Pancreas (tissue), 10 donors: ENCODE data around the gene MAGI1. TPM values are rescaled to one million over a fixed set of nuclear protein-coding genes. Genes with fewer than 3 reads are reported as not detected.

ENCODE experiments used
- ATAC-seq, 4 donors: fragments of 200-7000 bp; cut with Tn5 transposase; one replicate each; pipeline versions ENCODE4 v1.8.0 to v1.9.1; 2020; ENCODE audit warnings: mild to moderate bottlenecking in 4 of 4, moderate library complexity in 4 of 4
- DNase-seq, 6 donors: peaks; one replicate each; pipeline ENCODE4 v3.0.0-alpha.2; 2020
- FAIRE-seq: peaks from 2 replicates; lab custom pipeline; 2012; peaks lifted over from hg19 to GRCh38; lab: Jason Lieb, UNC
- H3K27ac ChIP-seq, 4 donors: fragments of 200-600 bp; sonication (generic); 1 replicate in 3 of 4; 2 replicates in 1 of 4; pipeline versions ENCODE4 v1.5.0 to v1.8.0; 2020
- H3K27me3 ChIP-seq, 4 donors: fragments of 200-600 bp; one replicate each; pipeline ENCODE4 v1.8.0; 2021
- H3K36me3 ChIP-seq, 3 donors: fragments of 200-600 bp; sonication (generic) in 1 of 3; one replicate each; pipeline versions ENCODE4 v1.5.0 to v1.8.0; 2020 to 2021
- H3K4me1 ChIP-seq, 3 donors: fragments of 200-600 bp; one replicate each; pipeline ENCODE4 v1.8.0; 2021
- H3K4me3 ChIP-seq, 4 donors: fragments of 200-600 bp; sonication (generic) in 2 of 4; one replicate each; pipeline versions ENCODE4 v1.5.0 to v1.8.0; 2020 to 2021
- H3K9me3 ChIP-seq, 4 donors: fragments of 200-600 bp; one replicate each; pipeline ENCODE4 v1.8.0; 2021
- CTCF ChIP-seq, 4 donors: fragments of 200-600 bp; sonication (generic) in 3 of 4; IDR thresholded peaks; one replicate each; pipeline versions ENCODE4 v1.5.0 to v1.8.0; 2021; ENCODE audit warnings: antibody characterized with exemption in 4 of 4
- WGBS, 2 donors: extraction: QIAGEN DNeasy Blood & Tissue Kit; methylation state at CpG; one replicate each; pipeline ENCODE4 v1.1.7; 2013; 5-methylcytosine and 5-hydroxymethylcytosine counted together
- intact Hi-C, 3 donors: fragments of 100-400 bp; cut with DNase I; formaldehyde crosslinking; loops; one replicate each; pipeline versions ENCODE4 v1.11.1 to v1.14.2; 2022
- polyA plus RNA-seq, 2 donors: library from polyadenylated mRNA; stranded (reverse); fragments of 200-250 nt; gene quantifications; one replicate each; pipeline ENCODE4 v1.2.3, GENCODE V29; 2013
- total RNA-seq, 6 donors: library from RNA; stranded (reverse); fragmentation: NEBNext Ultra II Directional in 4 of 6; extraction: Animal tissue kit (Norgen Biotek cat#: 25700) in 4 of 6; gene quantifications; one replicate each; pipeline versions ENCODE4 v1.2.1 to v1.2.4, GENCODE V29; 2021 to 2023
- donor health status: healthy with polysubstance abuse.
- donor health status: DM: no; HTN: no; CAD: no; lungs with moderate emphysema.
- donor health status: DM: no; HTN: no; CAD: no.
- donor health status: control.
- donor health status: control.
- donor health status: Bipolar disorder and iron deficiency.
- donor health status: DM: yes; HTN: yes; CAD: no.
- donor health status: DM: no; HTN: no; CAD: no.
- donor health status: DM: no; HTN: no; CAD: no.
- donor health status: DM: yes; HTN: yes; CAD: no.

Gene MAGI1
- total and polyA plus RNA-seq, 8 donors: 19.7 to 45.1 (median 28.0) TPM

- H3K27ac ChIP-seq: no peak overlapping the region
- FAIRE-seq (no peak), ATAC-seq (no peak), DNase-seq (no peak)
- no peaks in the 10 kb centered on the region for H3K9me3 ChIP-seq
- 94 to 95% methylated on average over 2 of the region's 2 CpGs for WGBS, 2 donors
- TF ChIP-seq CTCF (IDR thresholded peaks at IDR 0.05): no peak
- H3K4me3 ChIP-seq: no peak overlapping the region
- intact Hi-C loops: no loop called here
- no peaks in the 10 kb centered on the region for H3K4me1 ChIP-seq
- no peaks in the 10 kb centered on the region for H3K36me3 ChIP-seq
- H3K27me3 ChIP-seq: no peaks in the 10 kb centered on the region
These were observed 546.5 kb downstream of the MAGI1 start for GRCh38 chr3:65492249-65492648.

GRCh38 chr3:65490114-65490513 lies 548.6 kb downstream of the MAGI1 start:
- Histone ChIP-seq H3K4me1 (peaks cover 0 to 12% (median 0%) of the 10 kb centered on the region in 3 donors), H3K27me3 (no peaks in the 10 kb centered on the region), H3K9me3 (no peaks in the 10 kb centered on the region), H3K27ac (no peak overlapping the region), H3K4me3 (no peak overlapping the region), H3K36me3 (no peaks in the 10 kb centered on the region)
- DNase-seq (no peak), FAIRE-seq (no peak), ATAC-seq (no peak)
- 96% methylated on average over 3 of the region's 3 CpGs for WGBS, 2 donors
- TF ChIP-seq CTCF (IDR thresholded peaks at IDR 0.05): no peak
- intact Hi-C loops: no loop called here

- Histone ChIP-seq H3K4me1 (peaks cover 0 to 15% (median 2%) of the 10 kb centered on the region in 3 donors), H3K9me3 (no peaks in the 10 kb centered on the region), H3K27ac (no peak overlapping the region), H3K4me3 (no peak overlapping the region), H3K36me3 (no peaks in the 10 kb centered on the region), H3K27me3 (no peaks in the 10 kb centered on the region)
- TF ChIP-seq CTCF (IDR thresholded peaks at IDR 0.05): no peak
- 96 to 99% methylated on average over 2 of the region's 2 CpGs for WGBS, 2 donors
- FAIRE-seq (no peak), ATAC-seq (no peak), DNase-seq (no peak)
- intact Hi-C loops: no loop called here
These were observed 549.5 kb downstream of the MAGI1 start for GRCh38 chr3:65489253-65489652.

- TF ChIP-seq CTCF (IDR thresholded peaks at IDR 0.05): no peak
- no peak for DNase-seq
- no peak for ATAC-seq
- H3K27ac ChIP-seq: no peak overlapping the region
- no peak for FAIRE-seq
- H3K27me3 ChIP-seq: no peaks in the 10 kb centered on the region
- no peak overlapping the region for H3K4me3 ChIP-seq
- H3K36me3 ChIP-seq: no peaks in the 10 kb centered on the region
- H3K4me1 ChIP-seq: peaks cover 0 to 32% (median 8%) of the 10 kb centered on the region in 3 donors
- intact Hi-C loops: no loop called here
- WGBS, 2 donors: 67 to 76% methylated on average over 3 of the region's 3 CpGs
- no peaks in the 10 kb centered on the region for H3K9me3 ChIP-seq
These were observed 552.8 kb downstream of the MAGI1 start for GRCh38 chr3:65485826-65486469.

GRCh38 chr3:65484964-65485363 lies 553.8 kb downstream of the MAGI1 start:
- Histone ChIP-seq H3K9me3 (no peaks in the 10 kb centered on the region), H3K4me3 (no peak overlapping the region), H3K4me1 (peaks cover 0 to 32% (median 8%) of the 10 kb centered on the region in 3 donors), H3K27ac (no peak overlapping the region), H3K27me3 (no peaks in the 10 kb centered on the region), H3K36me3 (no peaks in the 10 kb centered on the region)
- no peak for DNase-seq
- 57 to 59% methylated on average over 3 of the region's 3 CpGs for WGBS, 2 donors
- TF ChIP-seq CTCF (IDR thresholded peaks at IDR 0.05): no peak
- ATAC-seq: no peak
- no peak for FAIRE-seq
- intact Hi-C loops: no loop called here
